Neutrophil (primary cell): ENCODE results near the gene ANP32A.

ENCODE experiments used
- H3K27ac ChIP-seq: fragments of 200-600 bp; sonication (generic); 2 replicates; pipeline ENCODE4 v1.5.1; 2016; ENCODE audit warnings: mild to moderate bottlenecking, moderate library complexity
- H3K27me3 ChIP-seq: fragments of 200-600 bp; sonication (generic); 2 replicates; pipeline ENCODE4 v1.6.0; 2016; ENCODE audit warnings: mild to moderate bottlenecking
- H3K36me3 ChIP-seq: fragments of 200-600 bp; sonication (generic); 2 replicates; pipeline ENCODE4 v1.5.1; 2017
- H3K4me1 ChIP-seq, 2 experiments: fragments of 200-600 bp in 1 of 2; sonication (generic) in 1 of 2; 1 replicate in 1 of 2; 2 replicates in 1 of 2; pipeline versions ENCODE4 v1.5.1 to v1.6.1; 2013 to 2016; ENCODE audit warnings: low read depth in 1 of 2, low read length in 1 of 2, mild to moderate bottlenecking in 1 of 2, moderate library complexity in 1 of 2; ENCODE audit not compliant: control insufficient read depth in 1 of 2, insufficient read depth in 1 of 2
- H3K4me3 ChIP-seq, 2 experiments: fragments of 200-600 bp in 1 of 2; sonication (generic) in 1 of 2; 1 replicate in 1 of 2; 2 replicates in 1 of 2; pipeline ENCODE4 v1.5.1; 2013 to 2016; ENCODE audit warnings: low read depth in 1 of 2, low read length in 1 of 2, mild to moderate bottlenecking in 1 of 2, moderate library complexity in 1 of 2
- H3K9me3 ChIP-seq: fragments of 200-600 bp; sonication (generic); 2 replicates; pipeline ENCODE4 v1.5.1; 2016
- CTCF ChIP-seq: fragments of 200-600 bp; sonication (generic); IDR thresholded peaks from 2 replicates; pipeline ENCODE4 v1.5.1; 2016; ENCODE audit warnings: antibody characterized with exemption

The ANP32A gene

GRCh38 chr15:68823561-68823960 lies 2.9 kb upstream of the ANP32A start:
- no peak overlapping the region for H3K27ac ChIP-seq
- H3K27me3 ChIP-seq, result no peaks in the 10 kb centered on the region
- peaks cover 21 to 22% of the 10 kb centered on the region in 2 experiments for H3K4me1 ChIP-seq
- no peaks in the 10 kb centered on the region for H3K9me3 ChIP-seq
- no peak overlapping the region for H3K4me3 ChIP-seq
- no peak for TF ChIP-seq CTCF
- H3K36me3 ChIP-seq, result no peaks in the 10 kb centered on the region

GRCh38 chr15:68822818-68823217 lies 2.1 kb upstream of the ANP32A start:
- Histone ChIP-seq H3K4me1 (peaks cover 16 to 18% of the 10 kb centered on the region in 2 experiments), H3K9me3 (no peaks in the 10 kb centered on the region), H3K27ac (peak overlapping the region; percentile 100), H3K4me3 (peak overlapping the region in 1 of 2 experiments; percentile 99), H3K27me3 (no peaks in the 10 kb centered on the region), H3K36me3 (no peaks in the 10 kb centered on the region)
- TF ChIP-seq CTCF, result no peak

- peak overlapping the region; percentile 100 for H3K27ac ChIP-seq
- H3K4me3 ChIP-seq, result peak overlapping the region; percentile 97 to 99
- H3K9me3 ChIP-seq, result no peaks in the 10 kb centered on the region
- TF ChIP-seq CTCF, result no peak
- no peaks in the 10 kb centered on the region for H3K27me3 ChIP-seq
- H3K4me1 ChIP-seq, result peaks cover 21 to 24% of the 10 kb centered on the region in 2 experiments
- H3K36me3 ChIP-seq, result no peaks in the 10 kb centered on the region
Measured at GRCh38 chr15:68821841-68822381, 1.2 kb upstream of the ANP32A start.

- Histone ChIP-seq H3K27me3 (no peaks in the 10 kb centered on the region), H3K27ac (peak overlapping the region; percentile 100), H3K36me3 (no peaks in the 10 kb centered on the region), H3K9me3 (no peaks in the 10 kb centered on the region), H3K4me1 (peaks cover 27 to 30% of the 10 kb centered on the region in 2 experiments), H3K4me3 (peak overlapping the region; percentile 97 to 99)
- no peak for TF ChIP-seq CTCF
Measured at GRCh38 chr15:68821190-68821840, 620 bp upstream of the ANP32A start.

GRCh38 chr15:68819495-68820294 lies 1.0 kb downstream of the ANP32A start:
- H3K4me1 ChIP-seq, result peaks cover 43 to 47% of the 10 kb centered on the region in 2 experiments
- no peaks in the 10 kb centered on the region for H3K27me3 ChIP-seq
- peak overlapping the region; percentile 97 to 99 for H3K4me3 ChIP-seq
- TF ChIP-seq CTCF, result no peak
- H3K27ac ChIP-seq, result peak overlapping the region; percentile 100
- H3K9me3 ChIP-seq, result no peaks in the 10 kb centered on the region
- H3K36me3 ChIP-seq, result no peaks in the 10 kb centered on the region
